GM12878 (cell line): ENCODE results near the gene CPNE5. TPM values are rescaled to one million over a fixed set of nuclear protein-coding genes. Genes with fewer than 3 reads are reported as not detected.
A peak's percentile ranks its signal among the peaks of the same experiment; 100 is the strongest.

Experiments used
- CTCF ChIP-seq, 3 experiments: IDR thresholded peaks in 2 of 3; conservative IDR thresholded peaks in 1 of 3; 2 replicates each; pipeline ENCODE4 v1.5.1; 2011; ENCODE audit warnings: low read depth in 3 of 3, low read length in 3 of 3, mild to moderate bottlenecking in 3 of 3, control low read depth in 2 of 3, moderate library complexity in 2 of 3, inconsistent platforms in 1 of 3, mixed read lengths in 1 of 3; ENCODE audit not compliant: control insufficient read depth in 2 of 3, insufficient read depth in 1 of 3; ENCODE audit errors: extremely low read depth in 1 of 3
- ETV6 ChIP-seq, 2 experiments: fragments of 450-650 bp in 1 of 2; IDR thresholded peaks in 1 of 2; conservative IDR thresholded peaks in 1 of 2; 2 replicates each; pipeline ENCODE4 v1.6.1; 2014; ENCODE audit warnings: antibody characterized with exemption in 1 of 2, borderline replicate concordance in 1 of 2, low read depth in 1 of 2, mild to moderate bottlenecking in 1 of 2, moderate library complexity in 1 of 2
- FOS ChIP-seq: IDR thresholded peaks from 3 replicates; pipeline ENCODE4 v1.6.1; 2011; ENCODE audit warnings: borderline replicate concordance; ENCODE audit not compliant: insufficient read length; ENCODE audit errors: extremely low read depth
- IKZF1 ChIP-seq: fragments of 450-650 bp; conservative IDR thresholded peaks from 2 replicates; pipeline ENCODE4 v1.6.1; 2017; ENCODE audit warnings: antibody characterized with exemption, mild to moderate bottlenecking
- JUND ChIP-seq: IDR thresholded peaks from 2 replicates; pipeline ENCODE4 v1.6.1; 2012; ENCODE audit warnings: low read depth, mild to moderate bottlenecking, low read length, improper control_type of control experiment, moderate library complexity
- POLR2AphosphoS2 ChIP-seq: IDR thresholded peaks from 2 replicates; pipeline ENCODE4 v1.6.1; 2011; ENCODE audit warnings: low read depth, mild to moderate bottlenecking, low read length, improper control_type of control experiment, moderate library complexity
- ZBTB33 ChIP-seq: fragments of 450-650 bp; IDR thresholded peaks from 2 replicates; pipeline ENCODE4 v1.6.1; 2017; ENCODE audit warnings: mild to moderate bottlenecking
- ZSCAN29 ChIP-seq: fragments of 450-650 bp; IDR thresholded peaks from 2 replicates; pipeline ENCODE4 v1.6.1; 2017; ENCODE audit warnings: mild to moderate bottlenecking, moderate library complexity
- polyA plus RNA-seq, 11 experiments: library from polyadenylated mRNA; depleted of rRNA in 4 of 11; unstranded in 6 of 11; stranded (reverse) in 5 of 11; fragments of >200 nt; fragmentation: Nextera tagmentation in 4 of 11; fragmentation: Illumina TruSeq in 1 of 11; extraction: Ambion mirVana in 4 of 11; extraction: Trizol in 1 of 11; gene quantifications; 1 replicate in 1 of 11; 2 replicates in 10 of 11; pipeline versions ENCODE4 v1.2.1 to v1.2.3, GENCODE V29; 2011 to 2016; ENCODE audit warnings: inconsistent platforms in 2 of 11, missing spikeins in 2 of 11, low read depth in 1 of 11
- total RNA-seq, 4 experiments: library from RNA; depleted of rRNA in 3 of 4; stranded (reverse); fragments of >200 nt in 3 of 4; fragmentation: Illumina TruSeq in 1 of 4; extraction: Trizol in 1 of 4; gene quantifications; 2 replicates each; pipeline versions ENCODE4 v1.2.1 to v1.2.3, GENCODE V29; 2013 to 2021
- TF ChIP-seq, protein P1 (sequence below): IDR thresholded peaks from 2 replicates; pipeline ENCODE4 v1.6.1; 2012; ENCODE audit warnings: improper control_type of control experiment, low read depth, low read length; ENCODE audit not compliant: insufficient replicate concordance
- TF ChIP-seq, protein P2 (sequence below): fragments of 450-650 bp; IDR thresholded peaks from 2 replicates; pipeline ENCODE4 v1.6.1; 2016; ENCODE audit warnings: mild to moderate bottlenecking

CPNE5 gene
- total and polyA plus RNA-seq, 10 of the 15 experiments (the other 5 are each of a cell fraction or from before 2014, with no cell fraction given): 2.4 to 39.1 (median 18.2) TPM

GRCh38 chr6:36701401-36701991, 137.7 kb downstream of the CPNE5 start (continued):
- no peak for TF ChIP-seq ZBTB33
- peak; percentile 41 to 52 (median 43); a peak in 5 of 6 replicates for TF ChIP-seq CTCF (IDR thresholded peaks at IDR 0.05 in 2 of 3, conservative IDR thresholded peaks at IDR 0.05 in 1 of 3; ENCODE audit: control insufficient read depth in 2 of 3, extremely low read depth in 1 of 3, insufficient read depth in 1 of 3, low read depth in 3 of 3, low read length in 3 of 3)
- TF ChIP-seq, protein P1, sequence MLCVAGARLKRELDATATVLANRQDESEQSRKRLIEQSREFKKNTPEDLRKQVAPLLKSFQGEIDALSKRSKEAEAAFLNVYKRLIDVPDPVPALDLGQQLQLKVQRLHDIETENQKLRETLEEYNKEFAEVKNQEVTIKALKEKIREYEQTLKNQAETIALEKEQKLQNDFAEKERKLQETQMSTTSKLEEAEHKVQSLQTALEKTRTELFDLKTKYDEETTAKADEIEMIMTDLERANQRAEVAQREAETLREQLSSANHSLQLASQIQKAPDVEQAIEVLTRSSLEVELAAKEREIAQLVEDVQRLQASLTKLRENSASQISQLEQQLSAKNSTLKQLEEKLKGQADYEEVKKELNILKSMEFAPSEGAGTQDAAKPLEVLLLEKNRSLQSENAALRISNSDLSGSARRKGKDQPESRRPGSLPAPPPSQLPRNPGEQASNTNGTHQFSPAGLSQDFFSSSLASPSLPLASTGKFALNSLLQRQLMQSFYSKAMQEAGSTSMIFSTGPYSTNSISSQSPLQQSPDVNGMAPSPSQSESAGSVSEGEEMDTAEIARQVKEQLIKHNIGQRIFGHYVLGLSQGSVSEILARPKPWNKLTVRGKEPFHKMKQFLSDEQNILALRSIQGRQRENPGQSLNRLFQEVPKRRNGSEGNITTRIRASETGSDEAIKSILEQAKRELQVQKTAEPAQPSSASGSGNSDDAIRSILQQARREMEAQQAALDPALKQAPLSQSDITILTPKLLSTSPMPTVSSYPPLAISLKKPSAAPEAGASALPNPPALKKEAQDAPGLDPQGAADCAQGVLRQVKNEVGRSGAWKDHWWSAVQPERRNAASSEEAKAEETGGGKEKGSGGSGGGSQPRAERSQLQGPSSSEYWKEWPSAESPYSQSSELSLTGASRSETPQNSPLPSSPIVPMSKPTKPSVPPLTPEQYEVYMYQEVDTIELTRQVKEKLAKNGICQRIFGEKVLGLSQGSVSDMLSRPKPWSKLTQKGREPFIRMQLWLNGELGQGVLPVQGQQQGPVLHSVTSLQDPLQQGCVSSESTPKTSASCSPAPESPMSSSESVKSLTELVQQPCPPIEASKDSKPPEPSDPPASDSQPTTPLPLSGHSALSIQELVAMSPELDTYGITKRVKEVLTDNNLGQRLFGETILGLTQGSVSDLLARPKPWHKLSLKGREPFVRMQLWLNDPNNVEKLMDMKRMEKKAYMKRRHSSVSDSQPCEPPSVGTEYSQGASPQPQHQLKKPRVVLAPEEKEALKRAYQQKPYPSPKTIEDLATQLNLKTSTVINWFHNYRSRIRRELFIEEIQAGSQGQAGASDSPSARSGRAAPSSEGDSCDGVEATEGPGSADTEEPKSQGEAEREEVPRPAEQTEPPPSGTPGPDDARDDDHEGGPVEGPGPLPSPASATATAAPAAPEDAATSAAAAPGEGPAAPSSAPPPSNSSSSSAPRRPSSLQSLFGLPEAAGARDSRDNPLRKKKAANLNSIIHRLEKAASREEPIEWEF: no peak
- no peak for TF ChIP-seq IKZF1
- TF ChIP-seq ETV6 (conservative IDR thresholded peaks at IDR 0.05 in 1 of 2, IDR thresholded peaks at IDR 0.05 in 1 of 2; ENCODE audit: borderline replicate concordance in 1 of 2, low read depth in 1 of 2): no peak
- no peak for TF ChIP-seq FOS
- TF ChIP-seq JUND: no peak
- TF ChIP-seq ZSCAN29: no peak
- TF ChIP-seq, protein P2, sequence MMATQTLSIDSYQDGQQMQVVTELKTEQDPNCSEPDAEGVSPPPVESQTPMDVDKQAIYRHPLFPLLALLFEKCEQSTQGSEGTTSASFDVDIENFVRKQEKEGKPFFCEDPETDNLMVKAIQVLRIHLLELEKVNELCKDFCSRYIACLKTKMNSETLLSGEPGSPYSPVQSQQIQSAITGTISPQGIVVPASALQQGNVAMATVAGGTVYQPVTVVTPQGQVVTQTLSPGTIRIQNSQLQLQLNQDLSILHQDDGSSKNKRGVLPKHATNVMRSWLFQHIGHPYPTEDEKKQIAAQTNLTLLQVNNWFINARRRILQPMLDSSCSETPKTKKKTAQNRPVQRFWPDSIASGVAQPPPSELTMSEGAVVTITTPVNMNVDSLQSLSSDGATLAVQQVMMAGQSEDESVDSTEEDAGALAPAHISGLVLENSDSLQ: no peak
- no peak for TF ChIP-seq POLR2AphosphoS2
